ENCODE results near the gene SORCS1.

SORCS1 gene

DNA sequence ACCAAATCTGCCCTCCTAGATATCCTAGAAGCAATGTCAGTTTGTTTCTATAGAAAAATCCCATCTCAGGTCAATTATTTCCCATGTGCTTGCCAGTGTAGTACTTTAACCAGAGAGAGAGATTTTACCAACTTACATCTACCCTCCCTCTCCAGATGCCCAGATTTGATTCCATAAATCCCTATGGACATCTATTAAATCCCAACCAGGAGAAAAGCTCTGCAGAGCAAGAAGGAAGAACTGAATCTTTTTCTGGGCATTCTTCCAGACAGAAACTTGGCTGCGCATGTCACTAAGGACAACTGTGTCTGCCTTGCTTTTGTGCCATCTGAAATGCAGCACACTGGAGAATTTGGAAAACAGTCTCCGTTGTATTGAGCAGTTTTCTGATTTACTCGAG lies 597.6 kb downstream of the SORCS1 start:
- TF ChIP-seq, protein P1, sequence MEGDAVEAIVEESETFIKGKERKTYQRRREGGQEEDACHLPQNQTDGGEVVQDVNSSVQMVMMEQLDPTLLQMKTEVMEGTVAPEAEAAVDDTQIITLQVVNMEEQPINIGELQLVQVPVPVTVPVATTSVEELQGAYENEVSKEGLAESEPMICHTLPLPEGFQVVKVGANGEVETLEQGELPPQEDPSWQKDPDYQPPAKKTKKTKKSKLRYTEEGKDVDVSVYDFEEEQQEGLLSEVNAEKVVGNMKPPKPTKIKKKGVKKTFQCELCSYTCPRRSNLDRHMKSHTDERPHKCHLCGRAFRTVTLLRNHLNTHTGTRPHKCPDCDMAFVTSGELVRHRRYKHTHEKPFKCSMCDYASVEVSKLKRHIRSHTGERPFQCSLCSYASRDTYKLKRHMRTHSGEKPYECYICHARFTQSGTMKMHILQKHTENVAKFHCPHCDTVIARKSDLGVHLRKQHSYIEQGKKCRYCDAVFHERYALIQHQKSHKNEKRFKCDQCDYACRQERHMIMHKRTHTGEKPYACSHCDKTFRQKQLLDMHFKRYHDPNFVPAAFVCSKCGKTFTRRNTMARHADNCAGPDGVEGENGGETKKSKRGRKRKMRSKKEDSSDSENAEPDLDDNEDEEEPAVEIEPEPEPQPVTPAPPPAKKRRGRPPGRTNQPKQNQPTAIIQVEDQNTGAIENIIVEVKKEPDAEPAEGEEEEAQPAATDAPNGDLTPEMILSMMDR (IDR thresholded peaks at IDR 0.05; ENCODE audit: extremely low read depth, missing control alignments): no peak
- DNase-seq (ENCODE audit: low spot score): no peak

DNA sequence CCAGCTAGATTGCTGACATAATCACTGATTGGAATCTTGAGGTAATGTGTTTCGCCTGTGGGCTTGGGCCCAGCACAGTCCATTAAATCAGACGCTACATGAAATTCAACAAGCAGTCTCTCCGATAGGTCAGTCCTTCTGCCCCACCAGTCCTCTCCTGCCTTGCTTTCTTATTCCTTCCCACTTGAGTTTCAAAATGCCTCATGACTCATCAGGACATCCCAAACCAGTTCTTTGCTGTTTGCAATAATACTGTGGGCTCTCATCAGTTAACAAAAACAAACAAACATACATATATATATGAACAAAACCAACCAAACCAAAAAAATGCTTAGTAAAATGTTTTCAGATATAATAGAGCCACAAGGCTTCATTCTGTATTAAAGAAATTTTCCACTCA lies 599.0 kb downstream of the SORCS1 start:
- DNase-seq (ENCODE audit: low spot score): no peak
- TF ChIP-seq, protein P1 (IDR thresholded peaks at IDR 0.05; ENCODE audit: extremely low read depth, missing control alignments): no peak

DNA sequence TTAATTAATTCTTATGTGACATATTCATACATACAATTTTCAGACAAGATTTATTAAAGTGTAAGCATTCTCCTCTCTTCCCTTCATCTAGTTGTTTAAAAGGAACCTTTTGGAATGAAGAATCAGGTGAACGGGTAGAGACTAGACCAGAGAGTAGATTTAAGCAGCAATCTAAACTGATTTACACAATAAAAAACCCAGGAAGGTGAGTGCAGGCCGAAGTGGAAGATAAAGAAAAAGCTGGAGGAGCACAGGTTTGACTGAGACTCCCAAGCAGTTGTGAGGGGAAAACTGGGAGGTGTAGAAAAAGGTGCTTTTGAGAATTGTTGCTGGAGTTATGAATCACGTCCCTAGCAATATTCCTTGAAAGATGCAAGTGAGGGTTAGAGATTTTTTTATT lies 601.1 kb downstream of the SORCS1 start:
- no peak for DNase-seq (ENCODE audit: low spot score)
- TF ChIP-seq, protein P1 (IDR thresholded peaks at IDR 0.05; ENCODE audit: extremely low read depth, missing control alignments): no peak

DNA sequence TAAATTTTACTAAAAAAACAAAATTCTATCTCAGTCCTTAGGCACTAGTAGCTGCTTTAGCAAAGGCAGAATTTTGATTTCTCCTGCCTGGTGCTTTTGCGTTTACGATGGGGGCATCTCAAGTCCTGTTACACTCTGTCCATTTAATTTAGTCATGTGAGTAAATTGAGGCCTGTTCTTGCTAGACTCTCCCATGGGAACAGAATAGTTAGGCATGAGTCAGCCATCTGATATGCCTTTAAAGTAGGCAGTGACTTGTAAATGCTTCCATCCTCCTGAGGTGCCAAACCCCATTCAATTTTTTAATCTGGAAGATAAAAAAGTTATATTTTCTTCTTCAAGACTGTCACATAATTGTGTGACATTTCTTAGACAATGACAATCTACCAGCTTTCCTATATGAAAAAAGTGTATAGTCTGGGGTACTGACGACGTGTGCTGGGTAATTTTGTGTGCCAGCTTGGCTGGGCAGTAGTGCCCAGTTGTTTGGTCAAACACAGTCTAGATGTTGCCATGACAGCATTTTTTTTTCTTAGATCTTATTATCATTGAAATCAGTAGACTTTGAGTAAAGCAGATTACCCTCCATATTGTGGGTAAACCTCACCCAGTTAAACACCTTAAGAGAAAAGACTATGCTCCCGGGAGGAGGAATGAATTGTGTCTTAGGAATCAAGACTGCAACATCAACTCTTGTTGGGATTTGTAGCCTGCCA lies 603.4 kb downstream of the SORCS1 start:
- no peak for DNase-seq (ENCODE audit: low spot score)
- TF ChIP-seq, protein P1 (IDR thresholded peaks at IDR 0.05; ENCODE audit: extremely low read depth, missing control alignments): no peak

DNA sequence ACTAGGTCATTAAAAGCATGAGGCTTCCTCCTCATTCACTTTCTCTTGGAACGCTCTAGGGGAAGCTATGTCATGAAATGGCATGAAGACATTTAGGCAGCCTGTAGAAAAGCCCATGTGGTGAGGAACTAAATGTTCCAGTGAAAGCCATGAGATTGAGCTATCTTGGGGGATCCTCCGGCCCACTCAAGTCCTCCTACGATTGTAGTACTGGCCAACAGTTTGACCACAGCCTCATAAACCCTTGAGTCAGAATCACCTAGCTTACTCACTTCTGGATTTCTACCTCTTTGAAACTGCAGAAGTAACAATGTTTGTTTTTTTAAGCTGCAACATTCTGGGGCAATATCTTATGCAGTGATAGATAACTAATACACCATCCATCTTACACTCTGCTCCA lies 605.1 kb downstream of the SORCS1 start:
- TF ChIP-seq, protein P1 (IDR thresholded peaks at IDR 0.05; ENCODE audit: extremely low read depth, missing control alignments): no peak
- no peak for DNase-seq (ENCODE audit: low spot score)

DNA sequence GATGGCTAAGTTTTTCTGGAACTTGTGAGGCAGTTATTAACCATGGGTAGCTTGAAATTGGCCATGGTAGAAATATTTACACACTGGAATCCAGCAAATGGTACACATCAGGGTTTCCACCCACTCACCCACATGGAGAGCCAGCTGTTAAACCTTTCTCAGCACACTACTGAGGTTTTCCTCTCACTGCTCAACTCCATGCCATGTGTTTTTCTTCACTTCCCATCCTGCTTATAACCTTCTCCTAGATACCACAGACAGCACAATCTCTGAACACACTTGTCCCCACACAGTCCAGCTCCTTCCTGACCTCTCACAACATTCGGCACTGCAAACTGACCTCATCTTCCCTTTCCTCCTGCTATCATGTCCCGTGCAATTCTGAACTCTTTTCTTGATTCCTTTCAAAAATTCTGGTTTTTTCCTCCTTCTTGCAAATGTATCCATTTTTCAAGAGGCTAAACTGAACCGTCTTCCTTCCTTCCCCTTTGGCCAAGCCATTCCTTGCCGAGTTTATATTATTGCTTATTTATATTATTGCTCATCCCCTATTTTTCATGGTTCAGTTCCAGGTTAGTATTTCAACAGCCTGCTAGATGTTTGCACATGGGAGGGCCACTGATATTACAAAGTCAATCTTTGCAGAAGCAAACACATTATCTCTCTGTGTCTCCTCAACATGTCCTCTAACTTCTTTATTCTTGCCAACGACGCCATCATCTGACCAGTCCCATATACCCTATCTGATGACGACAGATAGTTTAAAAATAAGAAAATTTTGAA lies 606.4 kb downstream of the SORCS1 start:
- TF ChIP-seq, protein P1 (IDR thresholded peaks at IDR 0.05; ENCODE audit: extremely low read depth, missing control alignments): no peak
- DNase-seq (ENCODE audit: low spot score): no peak

DNA sequence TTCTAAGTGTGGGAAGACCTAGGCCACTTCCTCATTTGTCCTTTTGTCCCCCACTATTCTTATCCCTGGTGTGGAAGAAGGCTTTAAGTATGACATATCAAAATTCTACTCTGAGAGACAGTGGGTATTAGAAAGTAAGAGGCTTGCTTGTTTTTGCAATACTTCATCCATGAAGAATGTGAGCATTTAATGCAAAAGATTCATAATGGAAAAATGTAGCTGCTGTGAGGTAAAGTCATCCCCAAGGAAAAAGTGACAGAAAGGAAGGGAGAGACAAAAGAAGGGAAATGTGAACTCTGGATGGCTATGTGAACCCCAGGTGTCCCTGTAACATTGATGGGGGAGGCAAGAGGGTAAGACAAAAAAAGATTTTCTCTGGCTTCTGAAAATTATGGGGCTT lies 607.5 kb downstream of the SORCS1 start:
- DNase-seq (ENCODE audit: low spot score): no peak
- TF ChIP-seq, protein P1 (IDR thresholded peaks at IDR 0.05; ENCODE audit: extremely low read depth, missing control alignments): no peak
